Lung (tissue), 12 donors: ENCODE results near the gene GINS1. TPM values are rescaled to one million over a fixed set of nuclear protein-coding genes. Genes with fewer than 3 reads are reported as not detected.

Experiments used
- ATAC-seq: fragments of 200-7000 bp; cut with Tn5 transposase; one replicate; pipeline ENCODE4 v1.9.1; 2020; ENCODE audit warnings: moderate number of reproducible peaks; ENCODE audit not compliant: insufficient read depth, low FRiP score
- DNase-seq, 3 donors: peaks; one replicate each; pipeline ENCODE4 v3.0.0-alpha.2; 2013 to 2017
- H3K27ac ChIP-seq, 2 donors: one replicate each; pipeline ENCODE4 v1.5.1; 2013; ENCODE audit warnings: mild to moderate bottlenecking in 2 of 2, moderate library complexity in 2 of 2, control low read depth in 1 of 2, inconsistent platforms in 1 of 2, low read depth in 1 of 2, low read length in 1 of 2
- H3K27me3 ChIP-seq, 3 donors: one replicate each; pipeline ENCODE4 v1.5.1; 2013; ENCODE audit warnings: low read length in 2 of 3; ENCODE audit not compliant: control insufficient read depth in 3 of 3, insufficient read depth in 3 of 3
- H3K36me3 ChIP-seq, 4 donors: one replicate each; pipeline ENCODE4 v1.5.1; 2013; ENCODE audit warnings: low read length in 4 of 4, mild to moderate bottlenecking in 1 of 4, moderate library complexity in 1 of 4; ENCODE audit not compliant: control insufficient read depth in 4 of 4, insufficient read depth in 4 of 4
- H3K4me1 ChIP-seq, 5 donors: one replicate each; pipeline ENCODE4 v1.5.1; 2013; ENCODE audit warnings: low read length in 5 of 5, mild to moderate bottlenecking in 2 of 5, moderate library complexity in 1 of 5; ENCODE audit not compliant: control insufficient read depth in 5 of 5, insufficient read depth in 5 of 5
- H3K4me3 ChIP-seq: one replicate; pipeline ENCODE4 v1.5.1; 2013; ENCODE audit warnings: mild to moderate bottlenecking, control low read depth, moderate library complexity
- H3K9ac ChIP-seq, 2 donors: one replicate each; pipeline ENCODE4 v1.5.1; 2013; ENCODE audit warnings: low read length in 2 of 2, control low read depth in 1 of 2; ENCODE audit not compliant: insufficient read depth in 1 of 2
- H3K9me3 ChIP-seq, 4 donors: one replicate each; pipeline ENCODE4 v1.5.1; 2013; ENCODE audit warnings: low read length in 3 of 4, mild to moderate bottlenecking in 1 of 4, moderate library complexity in 1 of 4; ENCODE audit not compliant: control insufficient read depth in 4 of 4, insufficient read depth in 3 of 4
- CTCF ChIP-seq: IDR thresholded peaks from 2 replicates; pipeline ENCODE4 v1.5.1; 2012; ENCODE audit warnings: mild to moderate bottlenecking; ENCODE audit errors: control extremely low read depth, extremely low read depth
- WGBS, 2 donors: extraction: QIAGEN DNeasy Blood & Tissue Kit; methylation state at CpG; one replicate each; pipeline ENCODE4 v1.1.7; 2013; 5-methylcytosine and 5-hydroxymethylcytosine counted together
- polyA plus RNA-seq, 2 donors: library from polyadenylated mRNA; stranded (reverse); fragments of 200-250 nt; gene quantifications; one replicate each; pipeline ENCODE4 v1.2.1, GENCODE V29; 2013
- total RNA-seq, 2 donors: library from RNA; depleted of rRNA in 1 of 2; stranded (reverse); fragments of >200 nt in 1 of 2; gene quantifications; one replicate each; pipeline ENCODE4 v1.2.1, GENCODE V29; 2014 to 2021
- donor health status: control.
- donor health status: control.
- donor health status: Bipolar disorder and iron deficiency.
- donor health status: healthy.
- donor health status: DM: yes; HTN: yes; CAD: no.

GINS1 gene
- total and polyA plus RNA-seq, 4 donors = 0.87 to 3.3 (median 2.4) TPM

GRCh38 chr20:25459916-25460535, 52.6 kb downstream of the GINS1 start:
- DNase-seq = no peak
- no peaks in the 10 kb centered on the region for H3K9me3 ChIP-seq
- TF ChIP-seq CTCF = no peak
- ATAC-seq = no peak
- no peak overlapping the region for H3K4me3 ChIP-seq
- no peak overlapping the region for H3K27ac ChIP-seq
- WGBS, 2 donors = 83 to 91% methylated on average over 12 of the region's 12 CpGs
- no peak overlapping the region for H3K9ac ChIP-seq
- H3K36me3 ChIP-seq = peaks cover 0 to 36% (median 10%) of the 10 kb centered on the region in 4 donors
- no peaks in the 10 kb centered on the region for H3K4me1 ChIP-seq
- no peaks in the 10 kb centered on the region for H3K27me3 ChIP-seq

- no peak for TF ChIP-seq CTCF
Measured at GRCh38 chr20:25460566-25461280, 53.2 kb downstream of the GINS1 start.

DNA sequence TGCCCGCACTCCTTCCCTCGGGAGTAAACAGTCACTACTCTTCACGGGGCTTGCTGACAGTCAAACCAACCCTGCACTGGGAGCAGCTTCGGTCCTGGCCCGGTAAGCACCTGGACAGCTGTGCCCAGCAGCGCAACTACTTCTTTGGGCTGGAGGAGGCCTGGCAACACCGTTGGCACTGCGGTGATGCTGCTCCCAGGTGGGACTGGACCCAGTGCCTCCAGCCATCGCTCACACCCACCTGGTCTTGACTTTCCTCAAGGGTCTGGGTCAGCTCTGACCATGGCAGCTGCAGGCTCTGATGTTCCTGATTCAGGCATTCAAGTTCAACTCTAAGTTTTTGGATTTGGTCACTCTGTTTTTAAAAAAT, 53.8 kb downstream of the GINS1 start:
- 87 to 96% methylated on average over 9 of the region's 9 CpGs for WGBS, 2 donors
- no peak for TF ChIP-seq CTCF
- no peaks in the 10 kb centered on the region for H3K9me3 ChIP-seq
- H3K36me3 ChIP-seq = peaks cover 0 to 34% (median 9%) of the 10 kb centered on the region in 4 donors
- H3K4me1 ChIP-seq = no peaks in the 10 kb centered on the region
- no peak overlapping the region for H3K27ac ChIP-seq
- H3K4me3 ChIP-seq = no peak overlapping the region
- H3K27me3 ChIP-seq = no peaks in the 10 kb centered on the region
- ATAC-seq (no peak), DNase-seq (no peak)
- H3K9ac ChIP-seq = no peak overlapping the region

More at GRCh38 chr20:25460566-25461280, 53.2 kb downstream of the GINS1 start:
- no peak for ATAC-seq
- Histone ChIP-seq H3K4me3 (no peak overlapping the region), H3K9me3 (no peaks in the 10 kb centered on the region), H3K36me3 (peaks cover 0 to 33% (median 9%) of the 10 kb centered on the region in 4 donors), H3K27ac (no peak overlapping the region), H3K4me1 (no peaks in the 10 kb centered on the region), H3K9ac (no peak overlapping the region), H3K27me3 (no peaks in the 10 kb centered on the region)
- 93 to 96% methylated on average over 16 to 19 of the region's 19 CpGs for WGBS, 2 donors
- no peak for DNase-seq
